Activated naive CD4-positive, alpha-beta T cell treated with anti-CD3 and anti-CD28 coated beads, Interleukin-2, amount 10 ng/mL, durations not matched to agents 7 days and 5 days (primary cell): ENCODE data around the gene SLC4A7.
"Not testable (repeated sequence)": the region's sequence is repeated elsewhere in the genome, so short reads cannot be mapped to it uniquely, and the experiment has no call there.

Experiments used
- CTCF ChIA-PET: fragments of 350-600 bp; sonication (Branson Sonifier 250); formaldehyde crosslinking; loops from one replicate; lab custom pipeline; 2021; ENCODE audit warnings: antibody characterized with exemption; lab: Charles Lee
- DNase-seq: peaks from one replicate; pipeline ENCODE4 v3.0.0-alpha.2; 2020
- H3K27ac Mint-ChIP-seq: one replicate; pipeline ENCODE4 v1.8.0; 2021; ENCODE audit warnings: mild to moderate bottlenecking, moderate library complexity, mixed read lengths
- H3K27me3 Mint-ChIP-seq: one replicate; pipeline ENCODE4 v1.8.0; 2021; ENCODE audit warnings: mild to moderate bottlenecking, mixed read lengths
- H3K36me3 Mint-ChIP-seq: one replicate; pipeline ENCODE4 v1.8.0; 2021; ENCODE audit warnings: mixed read lengths
- H3K4me1 Mint-ChIP-seq: one replicate; pipeline ENCODE4 v1.8.0; 2021; ENCODE audit warnings: mixed read lengths
- H3K4me3 Mint-ChIP-seq: one replicate; pipeline ENCODE4 v1.8.0; 2021; ENCODE audit warnings: mild to moderate bottlenecking, moderate library complexity, mixed read lengths
- H3K9me3 Mint-ChIP-seq: one replicate; pipeline ENCODE4 v1.8.0; 2021; ENCODE audit warnings: mixed read lengths

The SLC4A7 gene

DNA sequence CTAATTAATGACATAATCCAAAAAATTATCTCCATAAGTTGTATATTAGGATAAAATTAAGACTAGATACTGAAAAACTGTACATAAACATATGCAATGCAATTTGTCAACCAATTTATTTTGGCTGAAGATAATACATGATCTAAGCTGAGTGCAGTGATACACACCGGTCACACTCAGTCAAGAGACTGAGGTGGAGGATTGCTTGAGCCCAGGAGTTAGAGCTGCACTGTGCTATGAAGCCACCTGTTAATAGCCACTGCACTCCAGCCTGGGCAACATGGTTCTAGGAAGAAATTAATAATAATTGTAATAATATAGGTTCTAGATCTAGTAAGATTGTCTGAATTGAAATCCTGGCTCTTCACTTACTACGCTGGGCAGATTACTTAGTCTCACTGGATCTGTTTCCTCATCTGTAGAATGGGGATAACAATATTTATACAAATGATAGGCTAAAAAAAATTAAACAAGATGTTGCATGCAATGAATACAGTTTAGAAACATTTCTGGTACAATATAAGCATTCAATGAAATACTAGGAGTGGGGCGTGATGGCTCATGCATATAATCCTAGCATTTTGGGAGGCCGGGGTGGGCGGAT lies 15.8 kb downstream of the SLC4A7 start:
- CTCF ChIA-PET, result interaction anchor here (0.7 to 3.8 kb wide), 14 partner anchors 11 to 337 kb away, joined by 3 to 30 read pairs (median 4); no protein-coding TSS in a partner anchor
- Mint-ChIP-seq H3K9me3 (no peaks in the 10 kb centered on the region), H3K27me3 (no peaks in the 10 kb centered on the region), H3K36me3 (peaks cover 7% of the 10 kb centered on the region), H3K4me1 (peaks cover 9% of the 10 kb centered on the region), H3K27ac (no peak overlapping the region), H3K4me3 (no peak overlapping the region)
- no peak for DNase-seq

DNA sequence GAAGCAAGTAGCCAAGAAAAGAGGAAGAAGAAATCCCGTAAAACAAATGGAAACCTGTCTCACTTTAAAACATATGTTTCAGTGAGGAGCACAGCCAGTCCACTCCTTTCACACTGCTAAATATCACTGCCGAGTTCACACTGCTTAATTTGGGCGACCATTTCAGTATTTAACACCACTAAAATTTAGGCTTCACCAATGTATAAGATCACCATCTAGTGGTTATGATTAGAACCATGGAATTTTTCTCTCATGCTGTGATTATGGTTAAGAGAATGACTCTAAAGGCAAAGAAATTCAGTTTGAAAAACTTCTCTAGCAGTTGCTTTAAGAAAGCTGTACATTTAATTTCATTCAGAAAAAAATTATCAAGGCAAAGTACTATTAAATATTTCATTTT lies 16.6 kb downstream of the SLC4A7 start:
- Mint-ChIP-seq H3K36me3 (peaks cover 11% of the 10 kb centered on the region), H3K27ac (no peak overlapping the region), H3K9me3 (no peaks in the 10 kb centered on the region), H3K4me3 (no peak overlapping the region), H3K4me1 (peaks cover 9% of the 10 kb centered on the region), H3K27me3 (no peaks in the 10 kb centered on the region)
- DNase-seq, result no peak
- CTCF ChIA-PET, result interaction anchor here (0.7 to 3.8 kb wide), 25 partner anchors 10 to 336 kb away, joined by 3 to 30 read pairs (median 4); no protein-coding TSS in a partner anchor

DNA sequence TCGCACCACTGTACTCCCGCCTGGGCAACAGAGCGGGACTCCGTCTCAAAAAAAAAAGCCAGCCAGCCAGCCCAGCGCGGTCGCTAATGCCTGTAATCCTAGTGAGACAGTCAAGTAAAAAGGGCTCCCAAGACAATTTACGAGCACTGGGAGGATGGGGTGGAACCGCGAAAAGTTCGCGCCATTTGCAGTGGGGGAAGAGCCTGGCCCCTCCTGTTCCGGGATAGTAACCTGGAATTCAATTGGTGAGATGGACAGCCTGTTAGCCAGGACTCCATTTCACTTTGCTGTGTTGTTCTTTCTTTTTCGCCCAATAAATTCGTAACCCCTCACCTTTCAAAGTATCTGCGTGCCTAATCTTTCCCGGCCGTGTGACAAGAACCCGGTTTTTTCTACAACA lies 19.5 kb downstream of the SLC4A7 start:
- H3K27ac Mint-ChIP-seq, result no peak overlapping the region
- H3K9me3 Mint-ChIP-seq, result no peaks in the 10 kb centered on the region
- no peak overlapping the region for H3K4me3 Mint-ChIP-seq
- H3K27me3 Mint-ChIP-seq, result no peaks in the 10 kb centered on the region
- H3K4me1 Mint-ChIP-seq, result peaks cover 5% of the 10 kb centered on the region
- H3K36me3 Mint-ChIP-seq, result peaks cover 21% of the 10 kb centered on the region
- CTCF ChIA-PET, result no interaction called here
- DNase-seq, result no peak

DNA sequence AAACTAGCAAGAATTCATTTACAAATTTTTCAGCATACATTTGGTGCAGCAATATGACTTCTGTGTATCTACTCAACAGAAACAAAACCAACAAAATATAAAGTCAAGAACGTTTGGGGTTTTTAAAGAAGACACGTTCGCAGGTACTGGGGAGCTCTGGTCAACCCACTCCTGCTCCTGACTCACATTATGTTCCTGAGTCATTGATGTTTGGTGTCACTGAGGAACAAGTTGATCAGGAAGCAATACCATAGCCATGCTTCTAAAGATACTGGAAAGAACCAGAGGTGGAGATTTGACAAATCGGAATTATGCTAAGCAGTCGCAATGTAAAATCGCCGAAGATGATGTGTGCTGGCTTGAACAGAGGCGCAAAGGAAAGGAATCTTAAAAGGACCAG lies 22.0 kb downstream of the SLC4A7 start:
- DNase-seq, result no peak
- Mint-ChIP-seq H3K27me3 (no peaks in the 10 kb centered on the region), H3K27ac (no peak overlapping the region), H3K9me3 (no peaks in the 10 kb centered on the region), H3K4me1 (peaks cover under 1% of the 10 kb centered on the region), H3K36me3 (peaks cover 23% of the 10 kb centered on the region), H3K4me3 (no peak overlapping the region)
- CTCF ChIA-PET, result no interaction called here

DNA sequence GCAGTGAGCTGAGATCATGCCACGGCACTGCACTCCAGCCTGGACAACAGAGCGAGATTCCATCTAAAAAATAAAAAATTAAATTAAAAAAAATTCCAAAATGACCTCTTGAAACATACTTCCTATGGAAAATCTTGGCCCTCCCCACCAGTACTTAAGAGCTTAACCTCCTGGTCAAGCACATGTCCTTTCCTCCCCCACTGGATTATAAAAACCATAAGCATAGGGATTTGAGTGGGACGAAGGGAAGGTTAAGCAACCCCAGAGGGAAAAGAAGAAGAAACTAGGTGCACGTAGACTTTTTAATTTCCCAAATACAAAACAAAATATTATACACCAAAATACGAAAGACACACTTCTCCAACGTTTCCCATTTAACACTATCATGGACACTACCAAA lies 25.3 kb downstream of the SLC4A7 start:
- Mint-ChIP-seq H3K36me3 (peaks cover 22% of the 10 kb centered on the region), H3K9me3 (no peaks in the 10 kb centered on the region), H3K27ac (no peak overlapping the region), H3K27me3 (no peaks in the 10 kb centered on the region), H3K4me1 (peaks cover 19% of the 10 kb centered on the region), H3K4me3 (no peak overlapping the region)
- no peak for DNase-seq
- CTCF ChIA-PET, result no interaction called here

DNA sequence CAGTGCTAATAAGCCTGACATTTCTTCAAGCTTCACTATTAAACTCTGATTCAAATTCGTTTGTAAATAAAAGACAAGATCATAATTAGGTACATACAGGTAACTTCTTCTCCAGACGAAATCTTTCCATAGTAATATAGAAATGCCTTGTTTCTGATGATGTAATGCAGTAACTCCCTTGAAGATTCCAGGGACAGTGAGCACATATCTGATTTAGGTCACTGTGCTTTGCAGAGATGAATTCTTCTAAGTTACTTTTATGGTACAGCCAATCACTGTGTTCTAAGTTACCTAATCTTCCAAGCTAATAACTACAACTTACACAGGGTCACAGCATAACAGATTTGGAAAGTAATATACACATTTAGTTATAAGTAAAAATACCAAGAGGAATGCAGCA lies 27.6 kb downstream of the SLC4A7 start:
- no peak overlapping the region for H3K4me3 Mint-ChIP-seq
- peaks cover 19% of the 10 kb centered on the region for H3K36me3 Mint-ChIP-seq
- CTCF ChIA-PET, result no interaction called here
- no peak overlapping the region for H3K27ac Mint-ChIP-seq
- no peak for DNase-seq
- H3K9me3 Mint-ChIP-seq, result no peaks in the 10 kb centered on the region
- no peaks in the 10 kb centered on the region for H3K27me3 Mint-ChIP-seq
- peaks cover 24% of the 10 kb centered on the region for H3K4me1 Mint-ChIP-seq

DNA sequence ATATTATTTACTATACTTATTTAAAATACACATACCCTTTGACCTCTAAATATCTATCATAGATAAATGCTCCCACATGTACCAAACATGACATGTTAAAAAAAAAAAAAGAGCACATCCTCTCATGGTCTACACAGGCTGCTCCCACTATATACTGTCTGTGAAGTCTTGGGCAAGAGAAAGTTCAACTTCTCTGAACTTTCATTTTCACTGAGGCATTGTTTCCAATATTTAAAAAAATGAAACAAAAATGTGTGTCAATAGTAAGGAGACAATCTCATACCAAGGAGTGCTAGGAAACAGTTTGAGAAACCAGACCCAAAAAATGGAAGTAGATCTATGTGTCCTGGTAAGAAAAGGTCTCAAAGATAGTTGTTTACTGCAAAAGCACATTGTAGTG lies 29.3 kb downstream of the SLC4A7 start:
- CTCF ChIA-PET, result interaction anchor here (1.0 kb wide), 2 partner anchors 97 to 226 kb away, joined by 3 to 5 read pairs; no protein-coding TSS in a partner anchor
- Mint-ChIP-seq H3K36me3 (peaks cover 11% of the 10 kb centered on the region), H3K27ac (peak overlapping the region; percentile 38), H3K4me3 (no peak overlapping the region), H3K9me3 (no peaks in the 10 kb centered on the region), H3K27me3 (no peaks in the 10 kb centered on the region), H3K4me1 (peaks cover 24% of the 10 kb centered on the region)
- no peak for DNase-seq

DNA sequence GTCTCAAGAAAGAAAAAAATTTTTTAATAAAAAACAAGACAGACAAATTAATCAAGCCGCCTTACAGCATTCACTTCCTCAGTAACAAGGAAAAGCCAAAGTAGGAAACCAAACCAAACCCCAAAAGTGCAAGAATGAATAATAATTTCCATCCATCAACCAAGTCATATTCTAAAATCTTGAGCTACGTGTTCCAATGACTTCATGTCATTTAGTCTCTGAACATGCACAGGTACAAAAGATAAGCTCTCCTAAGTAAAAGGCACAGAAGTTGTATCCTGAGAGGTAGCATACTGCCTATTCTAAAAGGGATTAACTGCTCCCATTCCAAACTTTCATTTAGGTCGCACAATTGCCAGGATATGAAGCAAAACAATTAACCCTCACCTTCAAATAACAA lies 29.7 kb downstream of the SLC4A7 start:
- Mint-ChIP-seq H3K27me3 (no peaks in the 10 kb centered on the region), H3K36me3 (peaks cover 11% of the 10 kb centered on the region), H3K4me1 (peaks cover 24% of the 10 kb centered on the region), H3K9me3 (no peaks in the 10 kb centered on the region), H3K27ac (no peak overlapping the region), H3K4me3 (no peak overlapping the region)
- CTCF ChIA-PET, result interaction anchor here (1.0 kb wide), 2 partner anchors 97 to 227 kb away, joined by 3 to 5 read pairs; no protein-coding TSS in a partner anchor
- no peak for DNase-seq

DNA sequence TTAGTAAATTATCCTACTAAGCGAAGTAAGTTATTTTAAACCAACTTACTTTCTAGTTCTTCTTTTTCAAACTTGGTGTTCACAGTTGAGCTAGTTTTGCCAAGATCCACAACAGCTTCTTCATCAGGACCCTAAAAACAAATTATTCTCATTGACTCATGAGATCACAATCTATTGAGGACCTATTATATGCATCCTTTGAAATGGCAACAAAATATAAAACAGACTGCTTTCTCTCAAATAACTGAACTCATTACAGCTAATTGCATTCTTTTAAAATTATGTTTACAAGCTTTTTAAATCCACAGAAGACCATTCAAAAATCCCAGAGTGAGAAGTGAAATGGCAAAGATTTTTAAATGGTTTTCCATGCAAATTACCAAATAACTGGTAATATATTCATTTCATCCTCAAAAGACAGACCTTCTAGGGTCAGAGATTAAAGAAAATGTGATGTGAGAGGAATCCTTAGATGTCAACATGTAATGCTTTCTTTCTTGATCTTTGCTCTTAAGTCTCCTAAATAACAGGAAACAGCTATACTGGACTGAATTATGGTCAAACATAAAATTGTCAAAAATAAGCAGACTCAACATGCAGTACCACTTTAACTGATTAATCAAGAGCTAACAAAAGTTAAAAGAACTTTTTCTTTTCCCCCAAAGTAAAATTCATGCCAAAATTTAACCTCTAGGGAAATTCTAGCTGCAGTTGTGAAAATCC lies 31.7 kb downstream of the SLC4A7 start:
- CTCF ChIA-PET, result no interaction called here
- peaks cover 14% of the 10 kb centered on the region for H3K36me3 Mint-ChIP-seq
- H3K27ac Mint-ChIP-seq, result no peak overlapping the region
- peaks cover 24% of the 10 kb centered on the region for H3K4me1 Mint-ChIP-seq
- DNase-seq, result no peak
- H3K27me3 Mint-ChIP-seq, result no peaks in the 10 kb centered on the region
- H3K9me3 Mint-ChIP-seq, result no peaks in the 10 kb centered on the region
- no peak overlapping the region for H3K4me3 Mint-ChIP-seq

DNA sequence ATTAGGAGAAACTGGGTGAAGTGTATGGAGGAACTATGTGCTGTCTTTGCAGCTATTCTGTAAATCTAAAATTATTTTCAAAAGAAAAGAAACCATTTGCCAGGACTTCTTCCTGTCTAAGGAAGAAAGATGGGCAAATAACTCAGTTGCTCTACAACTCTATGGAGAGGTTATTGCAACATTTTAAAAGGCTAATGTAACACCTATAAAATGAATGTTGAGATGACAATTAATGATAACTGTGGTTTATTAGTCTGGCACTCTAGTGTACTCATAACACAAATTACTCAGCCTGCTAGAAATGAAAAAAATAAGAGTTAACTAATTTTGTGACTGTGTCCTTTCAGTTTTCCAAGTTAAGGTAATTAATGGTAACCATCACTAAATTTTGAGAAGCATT lies 32.3 kb downstream of the SLC4A7 start:
- DNase-seq, result no peak
- Mint-ChIP-seq H3K4me3 (no peak overlapping the region), H3K36me3 (peaks cover 11% of the 10 kb centered on the region), H3K9me3 (no peaks in the 10 kb centered on the region), H3K27ac (no peak overlapping the region), H3K4me1 (peaks cover 24% of the 10 kb centered on the region), H3K27me3 (no peaks in the 10 kb centered on the region)
- CTCF ChIA-PET, result no interaction called here

DNA sequence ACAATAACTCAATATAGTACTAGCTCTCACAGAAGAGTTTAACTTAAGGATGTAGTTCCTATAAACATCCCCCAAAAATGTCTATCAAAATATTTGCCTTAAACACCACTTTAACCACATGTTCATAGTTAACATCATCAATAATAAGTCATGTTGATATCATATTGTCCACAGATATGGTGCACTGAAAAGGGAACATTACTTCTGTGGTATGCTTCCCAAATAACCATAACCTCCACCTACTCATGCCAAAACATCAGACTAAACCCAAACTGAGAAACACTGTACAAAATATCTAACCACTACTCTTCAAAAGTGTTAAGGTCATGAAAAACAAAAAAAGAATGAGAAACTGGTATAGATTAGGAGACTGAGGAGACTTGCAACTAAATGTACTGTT lies 32.9 kb downstream of the SLC4A7 start:
- Mint-ChIP-seq H3K27me3 (no peaks in the 10 kb centered on the region), H3K36me3 (peaks cover 13% of the 10 kb centered on the region), H3K27ac (no peak overlapping the region), H3K9me3 (no peaks in the 10 kb centered on the region), H3K4me1 (peaks cover 20% of the 10 kb centered on the region), H3K4me3 (no peak overlapping the region)
- CTCF ChIA-PET, result interaction anchor here (1.0 kb wide), 1 partner anchor 16 kb away, joined by 3 read pairs; no protein-coding TSS in a partner anchor
- no peak for DNase-seq

DNA sequence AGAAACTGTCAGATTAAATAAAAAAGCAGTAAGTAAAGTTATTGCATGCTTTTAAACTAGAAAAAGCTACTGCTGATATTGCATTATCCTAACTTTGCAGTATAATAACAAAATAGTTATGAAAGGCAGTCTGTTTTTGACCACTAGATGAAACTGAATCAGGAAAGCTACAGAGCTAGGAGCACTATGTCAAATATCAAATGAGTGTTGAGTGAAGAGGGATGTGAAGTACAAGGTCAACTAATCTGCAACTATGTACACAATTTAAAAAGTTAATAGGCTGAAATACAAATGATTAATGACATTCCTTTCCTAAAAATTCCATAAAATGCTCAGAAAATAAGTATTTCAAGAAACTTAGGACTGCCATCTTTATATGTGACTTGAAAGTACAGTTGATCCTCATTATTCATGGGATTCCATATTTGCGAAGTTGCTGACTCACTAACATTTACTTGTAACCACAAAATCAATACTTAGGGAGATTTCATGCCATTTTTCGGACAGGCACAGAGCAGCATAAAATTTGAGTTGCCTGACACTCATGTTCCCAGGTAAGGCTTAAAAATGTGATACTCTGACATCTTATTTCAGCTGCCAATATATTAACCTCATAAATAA lies 34.5 kb downstream of the SLC4A7 start:
- Mint-ChIP-seq H3K27me3 (no peaks in the 10 kb centered on the region), H3K9me3 (no peaks in the 10 kb centered on the region), H3K4me3 (no peak overlapping the region), H3K4me1 (peaks cover 8% of the 10 kb centered on the region), H3K36me3 (peaks cover 22% of the 10 kb centered on the region), H3K27ac (no peak overlapping the region)
- CTCF ChIA-PET, result interaction anchor here (1.2 kb wide), 1 partner anchor 231 kb away, joined by 3 read pairs; no protein-coding TSS in a partner anchor
- DNase-seq, result no peak

DNA sequence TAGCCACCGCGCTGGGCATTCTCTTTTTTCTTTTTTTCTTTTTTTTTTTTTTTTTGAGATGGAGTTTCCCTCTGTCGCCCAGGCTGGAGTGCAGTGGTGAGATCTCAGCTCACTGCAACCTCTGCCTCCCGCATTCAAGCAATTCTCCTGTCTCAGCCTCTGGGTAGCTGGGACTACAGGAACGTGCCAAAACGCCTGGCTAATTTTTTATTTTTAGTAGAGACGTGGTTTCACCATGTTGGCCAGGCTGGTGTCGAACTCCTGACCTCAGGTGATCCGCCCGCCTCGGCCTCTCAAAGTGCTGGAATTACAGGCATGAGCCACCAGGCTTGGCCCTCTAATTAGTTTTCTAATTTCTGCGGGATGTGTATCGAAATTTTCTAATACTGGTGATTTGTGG lies 41.2 kb downstream of the SLC4A7 start:
- not testable (repeated sequence) for DNase-seq
- peaks cover 52% of the 10 kb centered on the region for H3K36me3 Mint-ChIP-seq

DNA sequence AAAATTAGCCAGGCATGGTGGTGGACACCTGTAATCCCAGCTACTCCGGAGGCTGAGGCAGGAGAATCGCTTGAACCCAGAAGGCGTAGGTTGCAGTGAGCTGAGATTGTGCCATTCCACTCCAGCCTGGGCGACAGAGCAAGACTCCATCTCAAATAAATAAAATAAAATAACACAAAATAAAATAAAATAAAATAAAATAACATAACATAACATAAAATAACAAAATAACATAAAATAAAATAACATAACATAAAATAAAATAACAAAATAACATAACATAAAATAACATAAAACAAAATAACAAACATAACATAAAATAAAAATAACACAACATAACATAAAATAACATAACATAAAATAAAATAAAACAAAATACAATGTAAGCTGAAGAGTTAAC lies 45.8 kb downstream of the SLC4A7 start:
- H3K4me3 Mint-ChIP-seq, DNase-seq, H3K27me3 Mint-ChIP-seq, CTCF ChIA-PET, H3K4me1 Mint-ChIP-seq, H3K27ac Mint-ChIP-seq: not testable (repeated sequence)
- Mint-ChIP-seq H3K36me3 (peaks cover 53% of the 10 kb centered on the region), H3K9me3 (peaks cover 14% of the 10 kb centered on the region)

More for the DNA sequence above, 41.2 kb downstream of the SLC4A7 start:
- H3K27me3 Mint-ChIP-seq, CTCF ChIA-PET, H3K4me1 Mint-ChIP-seq, H3K27ac Mint-ChIP-seq, H3K4me3 Mint-ChIP-seq: not testable (repeated sequence)
- peaks cover 14% of the 10 kb centered on the region for H3K9me3 Mint-ChIP-seq
